GM11168 (cell line): ENCODE data around the gene ADGRG6.

Experiments used
- in situ Hi-C: fragments of 300-500 bp; cut with MboI; formaldehyde crosslinking; loops from one replicate; pipeline ENCODE4 v1.12.0; 2022; ENCODE audit warnings: low sequenced_read_pairs; ENCODE audit not compliant: unreplicated experiment

Gene ADGRG6

GRCh38 chr6:142458836-142459235 is 157.0 kb downstream of the ADGRG6 start:
- in situ Hi-C loops = no loop called here

GRCh38 chr6:142459271-142459670 is 157.5 kb downstream of the ADGRG6 start:
- in situ Hi-C loops = no loop called here

- in situ Hi-C loops = no loop called here
Observed at GRCh38 chr6:142462260-142462659, 160.5 kb downstream of the ADGRG6 start.

- in situ Hi-C loops = no loop called here
Observed at GRCh38 chr6:142463988-142464387, 162.2 kb downstream of the ADGRG6 start.

GRCh38 chr6:142469220-142469619 is 167.4 kb downstream of the ADGRG6 start:
- in situ Hi-C loops = no loop called here

- in situ Hi-C loops = no loop called here
Observed at GRCh38 chr6:142470421-142470820, 168.6 kb downstream of the ADGRG6 start.

GRCh38 chr6:142474531-142475289 is 172.9 kb downstream of the ADGRG6 start:
- in situ Hi-C loops = no loop called here

GRCh38 chr6:142476452-142476851 is 174.6 kb downstream of the ADGRG6 start:
- in situ Hi-C loops = no loop called here

GRCh38 chr6:142478117-142478516 is 176.3 kb downstream of the ADGRG6 start:
- in situ Hi-C loops = no loop called here

- in situ Hi-C loops = no loop called here
Observed at GRCh38 chr6:142481466-142481865, 179.7 kb downstream of the ADGRG6 start.

GRCh38 chr6:142482249-142482648 is 180.4 kb downstream of the ADGRG6 start:
- in situ Hi-C loops = no loop called here

- in situ Hi-C loops = no loop called here
Observed at GRCh38 chr6:142482974-142483373, 181.2 kb downstream of the ADGRG6 start.

- in situ Hi-C loops = no loop called here
Observed at GRCh38 chr6:142485256-142485655, 183.4 kb downstream of the ADGRG6 start.

- in situ Hi-C loops = no loop called here
Observed at GRCh38 chr6:142489722-142490610, 188.2 kb downstream of the ADGRG6 start.
